HG03432 (cell line): Measurements from ENCODE around the gene GOLGA5.

Experiments used
- ATAC-seq: cut with Tn5 transposase; IDR thresholded peaks from one replicate; pipeline ENCODE4 v1.9.1; 2021; ENCODE audit warnings: mild to moderate bottlenecking, moderate library complexity; ENCODE audit not compliant: unreplicated experiment

The GOLGA5 gene

DNA sequence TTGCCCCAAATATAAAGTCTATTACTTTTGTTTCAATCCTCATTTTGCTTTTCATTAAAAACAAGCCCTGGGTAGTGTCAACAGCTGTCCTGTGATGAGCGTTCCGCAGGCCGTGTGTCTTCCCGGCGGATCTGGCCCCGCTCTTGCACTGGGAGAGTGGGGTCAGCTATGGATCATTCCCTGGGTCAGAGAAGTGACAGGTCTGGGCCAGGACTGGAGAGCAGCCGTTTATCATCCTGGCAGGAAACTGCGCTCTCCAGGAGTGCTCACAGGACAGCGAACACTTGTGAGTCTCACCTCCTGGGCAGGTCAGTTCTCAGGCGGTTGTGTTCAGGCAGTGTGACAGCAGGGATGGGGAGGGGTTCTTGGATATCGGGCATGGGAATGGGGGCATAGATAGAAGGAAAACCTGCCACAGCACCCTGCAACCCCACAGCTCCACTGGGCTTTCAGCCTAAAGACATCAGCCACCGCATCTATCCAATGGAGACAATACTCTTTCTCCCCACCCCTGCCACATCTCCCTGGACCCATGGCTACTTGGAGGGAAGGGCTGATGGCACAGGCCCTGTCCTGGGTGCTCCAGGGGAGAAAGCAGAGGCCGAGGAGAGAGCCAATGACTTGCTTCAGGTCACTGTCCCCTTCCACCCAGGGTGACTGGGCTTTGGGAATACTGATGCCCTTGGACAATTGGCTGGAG, 81.0 kb downstream of the GOLGA5 start:
- no peak for ATAC-seq

DNA sequence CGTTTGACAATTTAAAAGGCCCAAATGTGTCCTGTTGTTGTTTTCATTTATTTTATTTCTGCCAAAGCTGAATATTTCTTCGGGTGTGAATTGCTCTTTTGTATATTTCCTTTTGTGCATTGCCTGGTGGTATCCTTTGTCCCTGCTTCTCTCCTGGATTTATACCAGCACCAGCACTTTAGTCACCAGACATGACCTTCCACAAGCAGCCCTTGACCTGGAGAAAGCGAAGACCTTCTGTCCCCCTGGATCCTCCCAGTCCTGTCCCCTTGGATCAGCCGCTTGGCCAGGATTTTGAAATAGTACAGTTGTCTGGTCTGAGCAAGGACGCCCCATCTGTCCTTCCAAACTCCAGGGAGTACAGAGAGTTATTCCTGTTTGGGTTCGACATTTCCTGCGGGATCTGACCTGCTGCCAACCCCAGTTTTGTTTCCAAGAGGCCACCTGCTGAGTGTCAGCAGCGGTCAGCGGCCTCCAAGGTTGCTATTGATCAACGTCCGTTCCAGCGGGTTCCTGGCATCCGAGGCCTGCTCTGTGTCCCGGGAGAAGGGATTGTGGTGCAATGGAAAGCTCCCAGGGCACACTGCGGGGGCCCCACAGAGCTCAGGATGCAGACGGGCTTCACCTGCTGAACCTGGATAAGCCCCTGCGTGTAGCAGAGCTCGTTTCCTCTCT, 83.8 kb downstream of the GOLGA5 start:
- ATAC-seq, result no peak

DNA sequence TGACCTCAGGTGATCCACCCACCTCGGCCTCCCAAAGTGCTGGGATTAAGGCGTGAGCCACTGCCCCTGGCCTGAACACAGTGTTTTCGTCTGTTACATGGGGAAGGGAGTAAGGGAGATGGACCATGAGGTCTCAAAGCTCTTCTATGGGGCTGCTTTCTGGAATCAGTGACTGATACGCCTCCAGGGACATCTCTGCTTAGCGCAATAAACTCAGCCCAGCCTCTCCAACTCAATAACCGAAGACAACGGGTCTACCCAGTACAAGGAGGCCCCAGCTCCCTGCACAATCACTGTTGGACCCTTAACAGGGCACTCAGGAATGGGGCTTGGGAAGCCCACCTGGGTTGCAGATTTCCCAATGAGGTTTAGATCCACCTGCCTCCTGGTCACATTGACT, 86.2 kb downstream of the GOLGA5 start:
- ATAC-seq, result no peak

DNA sequence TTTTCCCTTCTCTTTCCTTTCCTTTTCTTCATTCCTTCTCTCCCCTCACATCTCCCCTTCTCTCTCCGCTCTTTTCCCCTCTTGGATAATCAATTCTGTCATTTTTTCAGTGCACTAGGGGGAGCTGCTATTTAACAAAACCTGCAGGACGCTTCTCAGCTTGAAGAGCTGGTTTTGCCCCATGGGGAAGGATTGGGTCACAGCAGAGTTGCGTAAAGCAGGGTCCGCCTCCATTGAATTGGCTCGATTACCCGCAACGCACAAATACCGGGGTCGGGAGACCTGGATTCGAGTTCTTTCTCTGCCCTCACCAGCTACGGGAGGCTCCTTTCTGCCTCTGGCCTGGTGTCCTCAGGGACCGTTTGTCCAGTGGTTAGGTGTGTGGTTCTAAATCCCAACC, 86.7 kb downstream of the GOLGA5 start:
- ATAC-seq, result no peak

DNA sequence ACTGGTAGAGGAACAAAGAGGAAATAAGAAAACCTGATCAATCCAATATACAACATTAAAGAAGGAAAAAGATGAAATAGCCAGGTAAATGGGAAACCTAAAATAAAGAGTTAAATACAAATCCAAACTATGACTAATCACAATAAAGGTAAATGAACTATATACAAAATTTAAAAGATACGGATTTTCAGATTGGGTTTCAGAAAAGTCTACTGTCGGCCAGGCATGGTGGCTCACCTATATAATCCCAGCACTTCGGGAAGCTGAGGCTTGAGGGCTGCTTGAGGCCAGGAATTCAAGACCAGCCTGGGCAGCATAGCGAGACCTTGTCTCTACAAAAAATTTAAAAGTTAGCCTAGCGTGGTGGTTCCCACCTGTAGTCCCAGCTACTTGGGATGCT, 89.0 kb downstream of the GOLGA5 start:
- no peak for ATAC-seq

DNA sequence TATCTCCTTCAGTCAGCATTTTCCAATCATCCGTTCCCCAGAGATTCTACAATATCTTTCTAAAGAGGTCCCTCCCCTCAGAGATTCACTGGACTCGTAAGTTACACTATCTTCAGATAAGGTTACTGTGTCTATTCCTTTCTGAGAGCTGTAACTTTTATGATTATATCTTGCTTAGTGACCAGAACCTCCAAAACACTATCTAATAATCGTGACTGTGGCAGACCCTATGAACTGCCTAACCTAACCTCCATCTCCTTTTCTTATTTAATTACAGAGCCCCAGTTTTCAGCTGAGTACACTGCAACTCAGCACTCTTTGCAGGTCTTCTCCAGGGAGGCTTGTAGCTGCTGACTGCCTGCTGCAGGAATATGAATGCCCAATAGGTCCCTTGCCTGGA, 90.3 kb downstream of the GOLGA5 start:
- no peak for ATAC-seq

DNA sequence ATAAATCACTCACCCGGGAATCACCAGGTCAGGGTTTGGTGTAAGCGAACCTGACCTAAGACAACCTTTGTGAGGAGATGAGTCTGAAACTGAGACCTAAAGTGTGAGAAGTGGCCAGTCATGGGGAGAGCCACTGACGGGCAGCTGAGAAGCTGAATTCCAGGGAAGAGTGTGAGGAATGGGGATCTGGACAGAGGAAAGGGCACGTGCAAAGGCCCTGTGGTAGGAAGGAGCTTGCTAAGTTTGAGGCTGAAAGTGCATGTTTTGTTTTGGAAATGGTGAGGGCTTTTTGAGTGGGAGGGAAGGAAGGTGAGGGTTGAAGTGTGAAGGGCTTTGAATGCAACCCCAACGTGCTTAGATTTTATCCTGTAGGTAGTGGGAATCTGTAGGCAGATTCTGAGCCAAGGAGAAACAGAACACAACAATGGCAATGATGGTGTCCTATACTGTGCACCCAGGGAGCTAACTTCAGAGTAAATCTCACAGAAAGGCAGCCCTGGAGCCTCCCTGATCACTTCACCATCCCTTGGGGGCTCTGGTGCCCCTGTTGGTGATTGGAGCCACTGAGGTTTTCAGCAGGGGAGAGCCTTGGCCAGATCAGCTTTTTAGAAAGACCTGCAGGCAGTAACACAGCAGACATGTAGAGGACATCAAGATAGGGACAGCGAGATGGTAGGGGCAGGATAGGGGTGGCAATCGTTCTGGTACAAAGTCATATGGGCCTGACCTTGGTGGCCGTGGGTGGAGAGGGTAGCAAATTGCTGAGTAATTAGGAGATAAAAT, 91.4 kb downstream of the GOLGA5 start:
- no peak for ATAC-seq

DNA sequence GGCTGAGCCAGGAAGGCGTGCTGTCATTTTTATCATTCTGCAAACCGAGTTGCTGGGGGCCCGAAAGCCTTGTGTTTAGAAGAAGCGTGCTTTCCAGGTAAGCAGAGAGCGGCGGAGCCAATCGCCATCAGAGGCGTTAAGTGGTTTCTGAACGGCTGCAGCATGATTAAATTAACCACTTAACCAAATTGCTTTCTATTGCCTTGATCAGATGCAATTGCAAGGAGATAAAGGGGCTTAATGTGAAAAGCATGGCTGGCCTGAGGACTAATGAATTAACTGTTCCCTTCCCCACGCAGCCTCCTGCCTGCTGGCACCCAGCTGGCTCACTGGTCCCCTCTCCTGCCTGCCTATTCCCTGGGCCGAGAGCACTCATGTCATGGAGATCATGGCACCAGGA, 92.2 kb downstream of the GOLGA5 start:
- no peak for ATAC-seq

DNA sequence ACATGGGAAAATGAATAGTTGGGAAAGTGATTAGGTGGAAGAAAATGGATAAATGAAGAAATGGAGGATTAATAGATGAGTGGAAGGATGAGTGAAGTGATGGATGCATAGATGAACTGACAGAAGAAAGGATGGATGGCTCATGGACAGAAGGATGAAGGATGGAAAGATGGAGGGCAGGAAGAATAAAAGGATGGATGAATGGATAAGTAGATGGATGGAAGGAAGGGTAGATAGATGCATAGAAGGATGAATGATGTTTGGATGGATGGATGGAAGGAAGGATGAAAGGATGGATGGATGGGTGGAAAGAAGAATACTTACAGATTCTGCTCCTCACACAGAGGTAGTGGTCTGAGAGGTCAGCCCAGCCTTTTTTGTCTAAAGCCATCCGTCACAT, 93.1 kb downstream of the GOLGA5 start:
- no peak for ATAC-seq

DNA sequence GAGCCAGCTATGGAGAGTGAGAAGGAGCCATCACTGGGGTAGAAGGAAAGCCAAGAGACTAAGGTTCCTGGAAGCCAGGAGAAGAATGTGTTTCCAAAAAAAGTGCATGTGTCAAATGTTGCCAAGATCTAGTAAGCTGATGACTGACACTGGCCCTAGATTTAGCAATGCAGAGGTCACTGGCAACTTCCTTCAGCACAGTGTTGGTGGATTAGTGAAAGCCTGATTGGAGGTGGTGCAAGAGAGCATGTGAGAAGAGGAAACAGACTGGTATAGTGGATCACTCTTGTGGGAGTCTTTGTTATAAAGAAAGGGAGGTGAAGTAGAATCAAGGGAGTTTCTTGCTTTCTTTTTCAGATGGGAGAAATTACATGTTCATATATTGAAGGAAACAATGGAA, 94.8 kb downstream of the GOLGA5 start:
- ATAC-seq, result no peak
